MM.1S (cell line): ENCODE results near the gene ROR2.

ENCODE experiments used
- CTCF ChIP-seq: fragments of 300-600 bp; sonication (generic); IDR thresholded peaks from 2 replicates; pipeline ENCODE4 v1.5.1; 2016; ENCODE audit warnings: antibody characterized with exemption, low read length, mixed read lengths
- EZH2 ChIP-seq: fragments of 300-600 bp; sonication (generic); optimal IDR thresholded peaks from 2 replicates; pipeline ENCODE3; 2017; ENCODE audit warnings: low read depth, mild to moderate bottlenecking, antibody characterized with exemption, low read length, mixed read lengths
- EZH2phosphoT487 ChIP-seq: fragments of 300-600 bp; sonication (generic); IDR thresholded peaks from 2 replicates; pipeline ENCODE4 v1.6.1; 2018; ENCODE audit warnings: antibody characterized with exemption, low read length

- TF ChIP-seq CTCF (no peak), EZH2 (no peak), EZH2phosphoT487 (no peak)
These were observed 226.5 kb downstream of the ROR2 start for GRCh38 chr9:91723420-91724067.
